GM18505 (cell line): ENCODE measurements around the gene DNAJC5G.
"Not testable (repeated sequence)": the region's sequence is repeated elsewhere in the genome, so short reads cannot be mapped to it uniquely, and the experiment has no call there.

ENCODE experiments used
- ATAC-seq: cut with Tn5 transposase; IDR thresholded peaks from one replicate; pipeline ENCODE4 v1.9.1; 2021; ENCODE audit not compliant: unreplicated experiment
- POLR2A ChIP-seq: IDR thresholded peaks from 4 replicates; pipeline ENCODE4 v1.6.1; 2011; ENCODE audit warnings: borderline replicate concordance; ENCODE audit not compliant: insufficient read depth, insufficient read length; ENCODE audit errors: extremely low read depth

Gene DNAJC5G

GRCh38 chr2:27262379-27263286, 12.6 kb upstream of the DNAJC5G start, which contains the start of gene SLC30A3:
Gene SLC30A3, minus strand, starts transcription at chr2:27263047. Its CDS starts 141 bp downstream, at chr2:27262906.
- no peak for ATAC-seq
- no peak for TF ChIP-seq POLR2A

- TF ChIP-seq POLR2A, result no peak
- no peak for ATAC-seq
Measured at GRCh38 chr2:27263287-27264252, 11.7 kb upstream of the DNAJC5G start.

- ATAC-seq, result no peak
- TF ChIP-seq POLR2A, result no peak
Measured at GRCh38 chr2:27264253-27264752, 10.9 kb upstream of the DNAJC5G start.

GRCh38 chr2:27264753-27265535, 10.3 kb upstream of the DNAJC5G start:
- no peak for TF ChIP-seq POLR2A
- ATAC-seq, result no peak

DNA sequence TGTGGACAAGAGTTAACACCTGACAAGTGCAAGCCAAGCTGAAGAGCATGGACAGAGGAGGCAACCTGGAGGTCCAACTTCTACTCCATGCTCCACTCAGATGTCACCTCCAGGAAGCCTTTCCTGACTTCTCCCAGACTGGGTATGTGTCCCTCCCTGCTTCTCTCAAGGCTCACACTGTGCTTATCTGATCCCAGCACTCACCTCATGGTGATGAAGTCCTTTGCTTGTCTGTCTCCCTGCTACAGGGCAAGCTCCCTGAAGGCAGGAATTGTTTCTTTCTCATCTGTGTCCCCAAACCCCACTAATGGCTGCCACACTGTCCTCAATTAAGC, 9.7 kb upstream of the DNAJC5G start:
- ATAC-seq, result no peak

GRCh38 chr2:27268296-27268695, 6.9 kb upstream of the DNAJC5G start:
- not testable (repeated sequence) for ATAC-seq

More for the DNA sequence above, 9.7 kb upstream of the DNAJC5G start:
- TF ChIP-seq POLR2A, result no peak

DNA sequence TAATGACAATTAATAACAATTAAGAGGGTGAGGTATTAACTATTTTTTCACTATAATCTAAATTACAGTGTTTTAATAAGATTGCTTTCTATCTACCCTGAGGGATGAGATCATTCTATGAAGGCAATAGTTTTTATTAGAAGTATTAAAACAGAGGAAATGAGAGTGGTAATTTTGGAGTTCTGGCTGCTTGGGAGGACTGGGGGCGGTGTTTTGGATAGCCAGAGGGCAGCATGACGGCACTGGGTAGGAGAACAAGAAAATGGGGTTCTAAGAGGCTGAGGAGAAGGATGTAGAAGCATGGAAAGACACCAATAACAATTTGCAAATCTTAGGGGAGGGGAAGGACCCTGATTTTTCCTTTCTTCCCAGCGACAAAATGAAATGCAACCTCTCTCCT, 5.1 kb upstream of the DNAJC5G start:
- no peak for TF ChIP-seq POLR2A
- no peak for ATAC-seq

DNA sequence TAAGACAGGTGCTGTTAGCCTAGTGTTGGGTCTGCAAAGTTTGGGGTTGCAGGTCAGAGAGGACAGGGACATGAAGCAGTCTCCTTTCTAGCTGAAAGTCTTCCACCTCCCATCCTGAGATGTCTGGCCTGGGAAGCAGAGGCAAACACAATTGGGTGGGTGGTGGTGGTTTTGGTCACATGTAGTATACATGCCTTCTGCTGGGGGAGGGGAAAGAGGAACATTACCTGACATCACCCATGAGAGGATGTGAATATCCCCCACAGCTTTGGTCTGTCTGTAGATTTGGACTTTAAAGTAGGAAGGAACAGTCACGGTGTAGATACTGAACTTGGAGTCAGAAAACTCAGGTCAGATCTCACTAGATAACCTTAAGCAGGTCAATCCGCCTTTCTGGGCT, 4.6 kb upstream of the DNAJC5G start:
- no peak for ATAC-seq

GRCh38 chr2:27271631-27272340, 3.4 kb upstream of the DNAJC5G start:
- TF ChIP-seq POLR2A, result no peak
- no peak for ATAC-seq

More for the DNA sequence above, 4.6 kb upstream of the DNAJC5G start:
- no peak for TF ChIP-seq POLR2A

DNA sequence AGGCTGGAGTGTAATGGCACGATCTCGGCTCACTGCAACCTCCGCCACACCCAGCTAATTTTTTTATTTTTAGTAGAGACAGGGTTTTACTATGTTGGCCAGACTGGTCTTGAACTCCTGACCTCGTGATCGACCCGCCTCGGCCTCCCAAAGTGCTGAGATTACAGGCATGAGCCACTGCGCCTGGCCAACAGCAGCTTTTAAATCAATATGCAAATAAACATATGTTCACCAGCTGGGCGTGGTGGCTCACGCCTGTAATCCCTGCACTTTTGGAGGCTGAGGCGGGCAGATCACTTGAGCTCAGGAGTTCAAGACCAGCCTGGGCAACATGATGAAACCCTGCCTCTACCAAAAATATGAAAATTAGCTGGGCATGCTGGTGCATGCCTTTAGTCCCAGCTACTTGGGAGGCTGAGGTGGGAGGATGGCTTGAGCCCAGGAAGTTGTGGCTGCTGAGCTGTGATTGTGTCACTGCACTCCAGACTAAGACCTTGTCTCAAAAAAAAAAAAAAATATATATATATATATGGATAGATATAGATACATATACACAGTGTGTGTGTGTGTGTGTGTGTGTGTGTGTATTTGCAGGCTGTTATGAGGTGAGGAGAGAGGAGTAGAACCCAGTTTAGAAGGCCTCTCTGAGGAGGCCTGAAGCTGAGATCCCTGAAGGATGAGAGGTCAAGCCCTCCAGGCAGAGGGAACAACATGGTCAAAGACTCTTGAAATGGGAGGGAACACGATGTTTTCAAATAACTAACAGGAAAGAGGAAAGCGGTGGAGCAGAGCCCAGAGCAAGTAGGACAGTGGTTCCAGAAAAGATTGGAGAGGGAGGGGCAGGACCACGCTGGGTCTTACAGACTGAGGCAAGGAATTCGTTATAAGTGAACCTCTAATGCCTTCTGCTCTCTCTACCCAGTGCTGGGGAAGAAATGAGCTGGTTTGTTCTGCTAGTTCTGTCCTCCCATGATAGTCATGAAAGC, 2.4 kb upstream of the DNAJC5G start:
- not testable (repeated sequence) for ATAC-seq

- ATAC-seq, result no peak
- no peak for TF ChIP-seq POLR2A
Measured at GRCh38 chr2:27278010-27278409, 2.8 kb downstream of the DNAJC5G start.
